H7 (cell line): ENCODE data around the gene RPS21. TPM values are rescaled to one million over a fixed set of nuclear protein-coding genes. Genes with fewer than 3 reads are reported as not detected.

Experiments used
- DNase-seq: peaks from one replicate; pipeline ENCODE4 v3.0.0; 2012
- H3K27me3 ChIP-seq: 2 replicates; pipeline ENCODE4 v1.6.0; 2011; ENCODE audit warnings: mild to moderate bottlenecking, low read length; ENCODE audit not compliant: control insufficient read depth, insufficient read depth
- H3K36me3 ChIP-seq: replicated peaks from 2 replicates; pipeline ENCODE4 v1.5.1; 2011; ENCODE audit warnings: low read length; ENCODE audit not compliant: control insufficient read depth, insufficient read depth
- H3K4me3 ChIP-seq: 2 replicates; pipeline ENCODE4 v1.5.1; 2011; ENCODE audit warnings: low read depth, mild to moderate bottlenecking, control low read depth, low read length, moderate library complexity; ENCODE audit not compliant: insufficient read depth
- total RNA-seq: library from RNA; depleted of rRNA; stranded (reverse); fragments of >200 nt; shearing (Covaris generic); gene quantifications from 2 replicates; pipeline ENCODE4 v1.2.3, GENCODE V29; 2014; rRNA removed

The RPS21 gene
- total RNA-seq = 877 and 1,118 TPM in 2 replicates

GRCh38 chr20:62386383-62387218, at the start of gene RPS21:
Gene RPS21, plus strand, starts transcription at chr20:62387103. Its CDS starts 236 bp downstream, at chr20:62387339.
- no peaks in the 10 kb centered on the region for H3K27me3 ChIP-seq
- H3K36me3 ChIP-seq = peaks cover 19% of the 10 kb centered on the region
- peak within 1 kb of the TSS; percentile 90 for H3K4me3 ChIP-seq
- DNase-seq = peak; percentile 98

- H3K36me3 ChIP-seq = peaks cover 32% of the 10 kb centered on the region
- DNase-seq = no peak
- no peaks in the 10 kb centered on the region for H3K27me3 ChIP-seq
- no peak overlapping the region for H3K4me3 ChIP-seq
Measured at GRCh38 chr20:62337558-62338293, 49.2 kb upstream of the RPS21 start.

- H3K4me3 ChIP-seq = no peak overlapping the region
- H3K36me3 ChIP-seq = peaks cover 34% of the 10 kb centered on the region
- H3K27me3 ChIP-seq = no peaks in the 10 kb centered on the region
- DNase-seq = no peak
Measured at GRCh38 chr20:62338294-62338620, 48.6 kb upstream of the RPS21 start.

GRCh38 chr20:62339647-62340062, 47.2 kb upstream of the RPS21 start:
- Histone ChIP-seq H3K36me3 (peaks cover 36% of the 10 kb centered on the region), H3K27me3 (no peaks in the 10 kb centered on the region), H3K4me3 (no peak overlapping the region)
- no peak for DNase-seq

GRCh38 chr20:62342910-62343309, 44.0 kb upstream of the RPS21 start:
- no peaks in the 10 kb centered on the region for H3K27me3 ChIP-seq
- no peak for DNase-seq
- H3K36me3 ChIP-seq = peaks cover 33% of the 10 kb centered on the region
- no peak overlapping the region for H3K4me3 ChIP-seq

- H3K4me3 ChIP-seq = no peak overlapping the region
- DNase-seq = no peak
- H3K27me3 ChIP-seq = no peaks in the 10 kb centered on the region
- H3K36me3 ChIP-seq = peaks cover 31% of the 10 kb centered on the region
Measured at GRCh38 chr20:62344092-62344491, 42.8 kb upstream of the RPS21 start.

GRCh38 chr20:62344782-62345181, 42.1 kb upstream of the RPS21 start:
- Histone ChIP-seq H3K36me3 (peaks cover 29% of the 10 kb centered on the region), H3K27me3 (no peaks in the 10 kb centered on the region), H3K4me3 (no peak overlapping the region)
- DNase-seq = no peak

GRCh38 chr20:62345681-62346370, 41.1 kb upstream of the RPS21 start:
- no peaks in the 10 kb centered on the region for H3K27me3 ChIP-seq
- H3K36me3 ChIP-seq = peaks cover 36% of the 10 kb centered on the region
- H3K4me3 ChIP-seq = no peak overlapping the region
- no peak for DNase-seq

GRCh38 chr20:62346398-62347150, 40.3 kb upstream of the RPS21 start:
- Histone ChIP-seq H3K27me3 (no peaks in the 10 kb centered on the region), H3K36me3 (peaks cover 35% of the 10 kb centered on the region), H3K4me3 (no peak overlapping the region)
- no peak for DNase-seq

GRCh38 chr20:62347151-62347404, 39.8 kb upstream of the RPS21 start:
- no peak for DNase-seq
- Histone ChIP-seq H3K4me3 (no peak overlapping the region), H3K27me3 (no peaks in the 10 kb centered on the region), H3K36me3 (peaks cover 35% of the 10 kb centered on the region)

- Histone ChIP-seq H3K27me3 (no peaks in the 10 kb centered on the region), H3K4me3 (no peak overlapping the region), H3K36me3 (peaks cover 35% of the 10 kb centered on the region)
- no peak for DNase-seq
Measured at GRCh38 chr20:62347445-62347844, 39.5 kb upstream of the RPS21 start.

- DNase-seq = no peak
- Histone ChIP-seq H3K27me3 (no peaks in the 10 kb centered on the region), H3K4me3 (no peak overlapping the region), H3K36me3 (peaks cover 31% of the 10 kb centered on the region)
Measured at GRCh38 chr20:62348604-62349003, 38.3 kb upstream of the RPS21 start.

- no peaks in the 10 kb centered on the region for H3K27me3 ChIP-seq
- no peak overlapping the region for H3K4me3 ChIP-seq
- peaks cover 28% of the 10 kb centered on the region for H3K36me3 ChIP-seq
- DNase-seq = no peak
Measured at GRCh38 chr20:62349556-62350097, 37.3 kb upstream of the RPS21 start.

GRCh38 chr20:62350098-62350628, 36.7 kb upstream of the RPS21 start:
- Histone ChIP-seq H3K4me3 (no peak overlapping the region), H3K27me3 (no peaks in the 10 kb centered on the region), H3K36me3 (peaks cover 26% of the 10 kb centered on the region)
- no peak for DNase-seq
